GM12892 (cell line): ENCODE results near the gene ABLIM2.

Experiments
- POLR2A ChIP-seq: IDR thresholded peaks from 2 replicates; pipeline ENCODE4 v1.6.1; 2011; ENCODE audit warnings: low read depth, low read length, control low read depth
- POLR2AphosphoS5 ChIP-seq: IDR thresholded peaks from 2 replicates; pipeline ENCODE4 v1.6.1; 2011; ENCODE audit warnings: low read depth, low read length, control low read depth
- TAF1 ChIP-seq: IDR thresholded peaks from 2 replicates; pipeline ENCODE4 v1.6.1; 2011; ENCODE audit warnings: low read depth, mild to moderate bottlenecking, control low read depth, low read length, borderline replicate concordance

DNA sequence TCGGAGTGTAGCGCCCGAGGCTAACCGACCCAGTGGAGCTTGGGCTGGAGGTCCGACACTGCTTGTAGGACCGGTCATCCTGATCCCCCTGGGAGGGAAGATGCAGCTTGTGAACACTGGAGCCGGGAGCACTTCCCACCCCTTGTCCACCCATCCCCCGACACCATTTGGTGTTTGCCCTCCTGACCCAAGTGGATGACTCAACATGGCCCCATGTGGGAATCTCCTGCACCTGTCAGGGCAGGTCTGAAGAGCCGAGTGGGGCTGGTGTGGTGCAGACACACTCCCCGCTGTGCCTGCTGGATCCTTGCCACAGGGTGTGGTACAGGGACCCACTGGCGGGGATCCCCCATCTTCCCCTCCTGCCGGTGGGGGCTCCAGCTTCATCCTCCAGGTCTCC is 128.9 kb downstream of the ABLIM2 start:
- no peak for TF ChIP-seq TAF1
- no peak for TF ChIP-seq POLR2A
- TF ChIP-seq POLR2AphosphoS5 = no peak
